GM18507 (cell line): Measurements from ENCODE around the gene FRMD8.
"Not testable (repeated sequence)": the region's sequence is repeated elsewhere in the genome, so short reads cannot be mapped to it uniquely, and the experiment has no call there.

ENCODE experiments used
- DNase-seq: peaks from one replicate; pipeline ENCODE4 v3.0.0; 2011; ENCODE audit warnings: low read depth; ENCODE audit not compliant: insufficient read length; ENCODE audit errors: extremely low spot score
- FAIRE-seq: peaks from 2 replicates; lab custom pipeline; 2011; peaks lifted over from hg19 to GRCh38; lab: Jason Lieb, UNC

FRMD8 gene

DNA sequence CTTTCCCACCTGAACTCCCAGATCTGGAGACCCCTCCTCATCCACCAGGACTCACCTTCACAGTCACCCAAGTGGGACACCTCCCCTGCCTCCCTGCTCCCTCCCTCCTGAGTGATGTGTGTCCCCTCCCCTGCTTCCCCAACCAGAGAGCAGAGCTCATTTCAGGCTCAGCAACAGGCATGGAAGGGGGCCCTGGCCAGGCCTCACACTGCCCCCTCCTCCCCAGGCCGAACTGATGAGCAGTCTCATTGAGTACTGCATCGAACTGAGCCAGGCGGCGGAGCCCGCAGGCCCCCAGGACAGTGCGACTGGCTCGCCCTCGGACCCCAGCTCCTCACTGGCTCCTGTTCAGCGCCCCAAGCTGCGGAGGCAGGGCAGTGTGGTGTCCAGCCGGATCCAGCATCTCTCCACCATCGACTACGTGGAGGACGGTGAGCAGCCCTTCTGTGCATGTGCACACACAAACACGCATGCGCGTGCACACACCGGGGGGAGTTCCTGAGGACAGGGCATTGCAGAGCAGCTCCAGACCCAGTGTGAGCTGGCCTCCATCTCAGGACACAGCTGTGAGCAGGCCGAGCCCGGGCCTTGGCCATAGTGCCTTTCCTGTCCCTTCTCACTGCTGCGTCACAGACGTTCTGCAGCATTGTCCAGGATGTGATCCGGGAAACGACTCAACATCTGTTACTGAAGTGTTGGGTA lies 18.4 kb downstream of the FRMD8 start:
- DNase-seq: no peak
- no peak for FAIRE-seq

DNA sequence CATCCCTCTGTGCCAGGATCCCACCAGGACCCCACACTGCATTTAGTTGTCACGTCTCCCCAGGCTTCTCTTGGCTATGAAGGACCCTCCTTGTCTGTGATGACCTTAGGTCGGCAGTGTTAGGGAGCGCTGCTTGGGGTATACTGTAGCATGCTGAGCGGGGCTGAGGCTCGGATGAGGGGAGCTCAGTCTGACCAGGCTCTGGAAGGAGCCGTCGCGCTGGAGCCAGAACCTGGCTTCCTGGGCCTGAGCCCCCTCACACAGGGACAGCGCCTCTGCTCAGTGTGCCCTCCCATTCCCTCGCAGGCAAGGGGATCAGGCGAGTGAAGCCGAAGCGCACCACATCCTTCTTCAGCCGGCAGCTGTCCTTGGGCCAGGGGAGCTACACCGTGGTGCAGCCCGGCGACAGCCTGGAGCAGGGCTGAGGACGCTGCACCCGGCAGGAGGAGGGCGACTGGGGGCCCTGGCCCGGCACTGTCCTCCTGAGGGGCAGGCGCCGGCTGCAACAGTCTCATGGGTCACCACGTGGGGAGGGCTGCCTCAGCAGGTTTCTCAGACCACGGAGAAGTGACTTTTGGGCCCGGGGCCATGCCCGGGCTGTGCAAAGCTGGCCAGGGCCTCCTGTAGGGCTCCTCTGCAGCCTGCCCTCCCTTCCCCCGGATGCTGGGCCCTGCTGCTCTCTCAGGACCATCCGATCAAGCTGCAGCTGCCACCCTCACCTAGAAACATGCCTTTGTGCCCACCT lies 24.7 kb downstream of the FRMD8 start:
- DNase-seq: no peak
- FAIRE-seq: no peak

DNA sequence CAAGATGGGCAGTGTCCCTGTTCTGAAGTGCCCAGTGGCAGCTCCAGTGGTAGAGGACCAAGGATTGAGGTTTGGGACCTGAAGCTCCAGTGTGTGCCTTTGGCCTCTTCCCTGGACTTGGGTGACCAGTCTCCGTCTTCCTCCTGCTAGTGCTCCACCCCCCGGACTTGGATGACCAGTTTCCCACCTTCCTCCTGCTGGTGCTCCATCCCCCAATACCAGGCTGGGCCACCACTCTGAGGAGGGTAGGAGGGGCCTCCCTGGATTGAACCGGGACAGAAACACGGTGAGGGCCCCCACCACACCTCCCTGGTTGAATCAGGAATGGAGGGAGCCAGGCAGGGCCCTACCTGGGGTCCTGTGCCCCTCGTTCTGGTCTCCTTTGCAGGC lies 25.2 kb downstream of the FRMD8 start:
- FAIRE-seq (no peak), DNase-seq (no peak)

- FAIRE-seq: no peak
- no peak for DNase-seq
Observed at GRCh38 chr11:65412271-65413076, 26.0 kb downstream of the FRMD8 start.

GRCh38 chr11:65413077-65413664 lies 26.7 kb downstream of the FRMD8 start:
- DNase-seq, FAIRE-seq: not testable (repeated sequence)

GRCh38 chr11:65414776-65415498 lies 28.5 kb downstream of the FRMD8 start:
- DNase-seq (no peak), FAIRE-seq (no peak)

DNA sequence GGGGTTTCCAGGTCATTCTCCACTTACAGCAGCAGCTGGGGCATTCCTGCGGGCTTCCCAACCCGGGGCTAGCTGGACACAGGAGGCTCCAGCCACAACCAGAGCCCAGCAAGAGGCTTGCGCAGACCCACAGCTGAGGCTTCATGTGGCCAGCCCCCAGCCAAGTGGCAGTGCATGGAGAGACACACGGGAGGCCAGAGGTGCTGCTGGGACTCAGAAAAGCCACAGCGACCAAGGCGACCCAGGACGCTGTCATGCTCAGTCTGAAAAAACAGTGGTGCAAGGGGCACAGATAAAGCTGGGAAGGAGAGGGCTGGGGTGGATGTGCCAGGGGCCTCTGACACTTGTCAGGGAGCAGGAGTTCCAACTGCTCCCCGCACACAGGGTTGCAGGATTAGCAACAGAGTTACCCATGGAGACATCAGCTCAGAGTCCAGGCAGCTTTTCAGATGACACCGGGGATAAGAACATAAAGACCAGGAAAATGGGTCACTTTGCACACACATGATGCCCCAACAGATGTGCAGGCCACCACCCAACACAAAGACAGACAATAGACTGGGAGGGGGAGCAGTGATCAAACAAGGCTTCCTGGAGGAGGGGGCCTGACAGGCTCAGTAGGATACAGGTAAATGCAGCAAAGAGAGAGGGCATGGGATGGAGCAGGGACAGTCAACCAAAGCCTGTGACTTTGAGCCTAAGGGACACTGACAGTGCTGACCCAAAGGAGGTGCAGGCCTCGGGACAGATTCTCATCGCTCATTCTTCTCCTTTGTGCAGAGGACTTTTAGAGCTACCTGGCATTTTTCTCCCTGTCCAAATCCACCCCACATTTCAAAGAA lies 29.3 kb downstream of the FRMD8 start:
- no peak for DNase-seq
- FAIRE-seq: no peak

DNA sequence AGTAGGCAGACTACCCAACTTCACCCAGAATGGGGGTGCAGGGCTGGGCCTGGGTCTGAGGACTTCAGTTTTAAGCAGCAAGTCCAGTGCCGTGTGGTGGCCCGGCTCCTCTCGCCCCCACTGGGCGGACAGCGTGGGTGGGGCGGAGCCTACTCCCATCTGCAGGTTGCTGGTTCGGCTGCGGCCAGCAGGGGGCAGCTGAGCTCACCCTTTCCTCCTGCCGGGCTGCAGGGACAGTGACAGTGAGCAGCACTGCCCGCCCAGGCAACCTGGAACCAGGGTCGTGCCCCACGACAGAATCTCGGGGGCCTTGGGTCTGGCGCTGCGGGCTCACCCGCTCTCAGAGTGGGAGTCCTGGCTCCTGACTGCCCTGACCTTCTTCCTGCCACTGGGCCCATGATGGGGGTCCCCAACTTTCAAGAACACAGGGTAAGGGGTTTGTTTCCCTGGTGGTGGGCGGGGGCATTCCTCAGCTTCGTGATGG lies 29.9 kb downstream of the FRMD8 start:
- FAIRE-seq: peak; percentile 87

DNA sequence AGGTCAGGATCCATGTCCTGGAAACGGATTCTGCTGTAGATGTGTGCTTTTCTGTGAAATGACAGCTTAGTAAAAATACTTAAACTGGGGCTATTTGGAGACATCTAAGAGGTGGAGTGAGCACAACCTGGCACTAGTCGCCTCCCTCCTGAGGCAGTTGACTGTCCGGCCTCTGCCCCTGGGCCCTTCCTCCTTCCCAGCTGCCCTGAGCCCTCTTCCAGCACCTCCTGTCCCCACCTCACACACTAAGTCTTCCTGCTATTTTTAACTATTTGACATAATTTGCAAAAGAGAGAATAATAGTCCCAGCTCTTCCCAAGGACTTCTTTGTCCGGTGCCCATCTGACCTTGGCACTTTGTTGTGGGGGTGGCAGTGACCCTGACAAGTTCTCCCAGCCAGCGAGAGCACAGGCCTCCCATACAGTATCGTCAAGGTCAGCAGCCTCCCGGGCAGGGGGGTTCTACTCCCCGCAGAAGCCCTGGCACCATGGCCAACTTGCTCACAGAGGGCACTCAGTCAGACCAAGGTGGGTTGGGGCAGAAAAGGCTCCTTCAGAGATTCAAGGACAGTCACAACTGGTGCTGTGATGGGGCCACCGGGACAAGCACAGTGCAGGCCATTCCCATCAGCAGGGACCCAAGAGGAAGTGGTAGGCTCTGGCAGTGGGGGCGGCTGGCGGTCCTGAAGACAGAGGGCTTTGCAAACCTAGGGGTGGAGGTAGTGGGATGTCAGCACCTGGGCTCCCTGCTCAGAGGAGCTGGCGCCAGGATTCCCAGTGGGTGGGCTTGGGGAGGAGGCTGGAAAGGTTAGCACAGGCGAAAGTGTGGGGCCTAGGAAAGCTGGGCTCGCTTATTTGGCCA lies 30.6 kb downstream of the FRMD8 start:
- FAIRE-seq (no peak), DNase-seq (no peak)

More for the DNA sequence above, 29.9 kb downstream of the FRMD8 start:
- peak; percentile 89 for DNase-seq

DNA sequence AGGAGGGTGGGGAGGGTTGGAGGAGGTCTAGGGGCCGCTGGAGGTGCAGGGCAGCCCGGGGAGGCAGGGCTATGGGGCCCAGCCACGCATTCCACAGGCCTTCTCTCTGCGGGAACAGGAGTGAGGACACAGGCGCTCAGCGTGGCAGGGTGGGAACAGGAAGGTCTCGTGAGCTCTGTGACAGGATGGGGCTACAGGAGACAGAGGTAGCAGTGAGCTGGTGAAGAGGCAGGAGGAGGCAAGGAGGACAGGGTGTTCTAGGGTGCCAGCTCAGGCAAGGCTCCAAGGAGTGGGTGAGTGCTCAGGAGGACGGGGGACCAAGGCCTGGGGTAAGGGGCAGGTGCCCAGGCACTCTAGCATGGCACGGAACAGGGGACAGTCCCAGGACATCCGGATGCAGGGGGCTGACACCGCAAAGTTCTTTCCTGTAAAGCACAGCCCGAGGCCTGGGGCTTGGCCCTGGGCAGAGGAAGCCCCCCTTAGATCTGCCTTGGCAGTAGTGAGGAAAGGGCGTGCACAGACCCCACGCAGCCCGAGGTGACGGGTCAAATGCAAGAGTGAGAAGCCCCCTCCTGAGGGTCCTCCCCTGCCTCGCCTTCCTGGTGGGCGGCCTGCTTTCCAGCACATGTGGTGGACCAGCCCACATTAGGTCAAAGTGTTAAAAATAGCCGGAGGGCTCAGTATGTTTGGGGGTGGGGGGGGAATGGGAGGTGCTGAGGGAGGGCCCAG lies 31.4 kb downstream of the FRMD8 start:
- FAIRE-seq (no peak), DNase-seq (no peak)

DNA sequence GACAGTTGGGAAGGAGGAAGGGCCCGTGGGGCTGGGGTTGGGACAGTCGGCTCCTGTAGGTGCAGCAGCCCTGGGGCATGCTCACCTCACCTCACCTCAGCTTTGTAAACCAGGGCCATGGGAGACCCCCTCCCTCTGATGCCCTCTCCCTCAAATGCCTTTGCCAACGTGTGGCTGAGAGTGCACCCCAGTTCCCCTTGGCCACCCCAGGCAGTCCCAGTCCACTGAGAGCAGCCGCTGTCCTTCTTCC lies 31.9 kb downstream of the FRMD8 start:
- DNase-seq: no peak
- FAIRE-seq: no peak

DNA sequence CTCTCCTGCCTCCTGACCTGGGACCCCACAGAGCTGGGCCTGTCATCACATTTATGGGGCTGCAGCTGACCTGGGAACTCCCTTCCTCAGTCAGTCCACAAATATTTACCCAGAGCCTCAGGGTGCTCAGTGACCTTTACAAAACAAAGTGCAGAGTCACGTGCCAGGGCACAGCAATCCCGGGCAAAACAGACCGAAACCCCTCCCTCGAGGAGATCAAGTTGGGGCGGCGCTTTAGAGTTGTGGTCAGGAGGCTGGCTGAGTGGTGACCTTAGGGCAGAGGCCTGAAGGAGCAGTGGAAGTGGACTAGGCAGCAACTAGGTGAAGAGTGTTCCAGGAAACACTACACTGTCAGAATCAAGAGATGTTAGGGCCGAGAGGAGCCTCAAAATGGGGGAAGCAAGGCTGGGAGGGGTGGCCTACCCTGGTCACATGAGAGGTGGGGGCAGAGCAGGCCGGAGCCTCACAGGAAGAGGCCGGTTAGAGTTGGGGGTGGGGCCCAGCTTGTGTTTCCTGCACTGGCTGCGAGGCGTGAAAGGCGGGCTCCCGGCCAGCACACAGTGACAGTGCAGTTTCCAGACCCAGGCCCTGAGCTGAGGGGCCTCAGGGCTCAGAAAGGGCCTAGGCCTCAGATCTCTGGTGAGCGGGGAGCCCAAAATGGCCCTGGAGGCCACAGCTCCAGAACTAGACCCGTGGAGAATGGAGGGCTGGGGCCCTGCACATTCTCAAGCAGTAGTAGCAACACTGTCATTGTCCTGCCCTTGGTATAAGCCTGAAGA lies 32.4 kb downstream of the FRMD8 start:
- peak; percentile 71 for DNase-seq
- FAIRE-seq: peak; percentile 90

GRCh38 chr11:65419460-65419771 lies 33.0 kb downstream of the FRMD8 start:
- FAIRE-seq (no peak), DNase-seq (no peak)

DNA sequence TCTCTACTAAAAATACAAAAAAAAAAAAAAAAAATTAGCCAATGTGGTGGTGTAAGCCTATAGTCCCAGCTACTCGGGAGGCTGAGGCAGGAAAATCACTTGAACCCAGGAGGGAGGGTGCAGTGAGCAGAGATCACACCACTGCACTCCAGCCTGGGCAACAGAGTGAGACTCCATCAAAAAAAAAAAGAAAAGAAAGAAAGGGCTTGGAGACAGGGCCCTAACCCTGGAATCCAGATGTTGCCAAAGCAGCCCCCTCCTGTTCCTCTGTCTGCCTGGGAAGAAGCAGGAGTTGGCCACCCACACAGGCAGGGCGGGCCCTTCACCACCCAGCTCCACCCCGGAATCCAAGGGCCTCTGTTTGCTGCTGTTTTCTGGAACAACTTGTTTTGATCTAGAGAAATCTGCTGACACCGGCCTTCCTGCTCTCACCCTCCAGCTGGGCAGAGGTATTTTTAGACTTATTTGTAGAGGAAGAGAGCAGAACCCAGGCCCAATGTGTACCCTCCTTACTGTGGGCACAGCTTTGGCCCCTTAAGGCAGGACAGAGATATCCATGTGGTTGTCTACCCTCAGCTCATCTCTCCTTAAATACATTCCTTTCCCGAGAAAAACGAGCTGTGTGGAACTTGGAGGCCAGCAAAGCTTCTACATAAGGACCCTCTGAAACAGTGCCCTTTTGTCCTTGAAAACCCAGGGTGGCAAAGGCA lies 33.5 kb downstream of the FRMD8 start:
- DNase-seq: no peak
- no peak for FAIRE-seq

DNA sequence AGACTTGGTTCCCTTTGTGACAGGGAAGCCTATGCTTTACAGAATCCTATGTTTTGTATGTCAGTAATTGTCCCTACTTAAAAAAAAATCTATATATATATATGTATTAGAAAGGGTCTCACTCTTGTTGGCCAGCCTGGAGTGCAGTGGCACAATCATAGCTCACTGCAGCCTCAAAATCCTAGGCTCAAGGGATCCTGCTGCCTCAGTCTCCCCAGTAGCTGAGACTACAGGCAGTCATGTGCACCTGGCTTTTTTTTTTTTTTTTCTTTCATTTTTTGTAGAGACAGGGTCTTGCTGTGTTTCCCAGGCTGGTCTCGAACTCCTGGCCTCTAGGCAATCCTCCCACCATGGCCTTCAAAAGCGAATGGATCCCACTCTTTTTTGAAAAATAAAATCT lies 34.1 kb downstream of the FRMD8 start:
- FAIRE-seq (no peak), DNase-seq (no peak)
